Memory B cell (primary cell): ENCODE measurements around the gene KLHL41.
"Not testable (repeated sequence)": the region's sequence is repeated elsewhere in the genome, so short reads cannot be mapped to it uniquely, and the experiment has no call there.

Experiments used
- ATAC-seq: fragments of 150-1000 bp; cut with Tn5 transposase; 2 replicates; pipeline ENCODE4 v1.10.0; 2021; ENCODE audit warnings: low read depth, mild to moderate bottlenecking, moderate library complexity
- DNase-seq, 2 donors: peaks; one replicate each; pipeline ENCODE4 v3.0.0; 2022; ENCODE audit warnings: low spot score in 2 of 2
- H3K27ac Mint-ChIP-seq: one replicate; pipeline ENCODE4 v1.8.0; 2022; ENCODE audit warnings: mild to moderate bottlenecking, moderate library complexity, mixed read lengths
- H3K27me3 Mint-ChIP-seq: one replicate; pipeline ENCODE4 v1.8.0; 2022; ENCODE audit warnings: mixed read lengths
- H3K36me3 Mint-ChIP-seq: one replicate; pipeline ENCODE4 v1.8.0; 2022; ENCODE audit warnings: mild to moderate bottlenecking, mixed read lengths
- H3K4me1 Mint-ChIP-seq: one replicate; pipeline ENCODE4 v1.8.0; 2022; ENCODE audit warnings: mixed read lengths
- H3K4me3 Mint-ChIP-seq: one replicate; pipeline ENCODE4 v1.8.0; 2022; ENCODE audit warnings: mild to moderate bottlenecking, moderate library complexity, mixed read lengths
- H3K9me3 Mint-ChIP-seq: one replicate; pipeline ENCODE4 v1.8.0; 2022; ENCODE audit warnings: mixed read lengths

Gene KLHL41

DNA sequence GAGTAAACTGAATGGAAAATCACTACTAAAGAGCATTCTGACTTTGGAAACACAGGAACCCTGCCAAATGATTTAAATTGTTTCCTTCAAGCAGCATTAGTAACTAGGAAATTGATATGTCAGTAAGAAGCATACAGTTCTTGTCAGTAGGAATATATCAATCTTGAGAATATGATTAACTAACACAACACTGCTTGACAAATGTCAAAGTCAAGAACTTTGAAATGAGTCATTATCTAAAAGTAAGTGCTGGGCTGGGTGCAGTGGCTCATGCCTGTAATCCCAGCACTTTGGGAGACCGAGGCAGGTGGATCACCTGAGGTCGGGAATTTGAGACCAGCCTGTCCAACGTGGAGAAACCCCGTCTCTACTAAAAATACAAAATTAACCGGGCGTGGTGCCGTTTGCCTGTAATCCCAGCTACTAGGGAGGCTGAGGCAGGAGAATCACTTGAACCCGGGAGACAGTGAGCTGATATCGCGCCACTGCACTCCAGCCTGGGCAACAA, 7.0 kb downstream of the KLHL41 start:
- H3K27ac Mint-ChIP-seq, ATAC-seq, H3K36me3 Mint-ChIP-seq, DNase-seq, H3K4me3 Mint-ChIP-seq, H3K27me3 Mint-ChIP-seq, H3K4me1 Mint-ChIP-seq, H3K9me3 Mint-ChIP-seq: not testable (repeated sequence)

DNA sequence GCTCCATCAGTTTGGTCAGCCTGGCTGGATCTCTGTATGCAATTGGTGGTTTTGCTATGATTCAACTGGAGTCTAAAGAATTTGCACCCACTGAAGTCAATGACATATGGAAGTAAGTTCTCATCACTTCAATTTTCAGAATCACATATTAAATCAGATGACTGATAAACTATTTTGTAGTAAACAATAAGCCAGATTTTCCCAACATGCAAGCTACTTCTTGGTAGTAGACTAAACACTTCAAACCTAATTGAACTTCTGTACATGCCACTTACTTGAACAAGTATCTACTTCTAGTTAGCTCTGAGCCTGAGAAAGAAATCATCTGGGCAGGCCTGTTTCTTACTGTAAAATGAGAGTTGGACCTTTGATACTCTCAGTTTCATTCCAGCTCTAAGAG, 11.4 kb downstream of the KLHL41 start:
- no peak overlapping the region for H3K27ac Mint-ChIP-seq
- no peaks in the 10 kb centered on the region for H3K36me3 Mint-ChIP-seq
- DNase-seq (no peak), ATAC-seq (no peak)
- no peaks in the 10 kb centered on the region for H3K9me3 Mint-ChIP-seq
- no peak overlapping the region for H3K4me3 Mint-ChIP-seq
- H3K4me1 Mint-ChIP-seq: no peaks in the 10 kb centered on the region
- no peaks in the 10 kb centered on the region for H3K27me3 Mint-ChIP-seq

DNA sequence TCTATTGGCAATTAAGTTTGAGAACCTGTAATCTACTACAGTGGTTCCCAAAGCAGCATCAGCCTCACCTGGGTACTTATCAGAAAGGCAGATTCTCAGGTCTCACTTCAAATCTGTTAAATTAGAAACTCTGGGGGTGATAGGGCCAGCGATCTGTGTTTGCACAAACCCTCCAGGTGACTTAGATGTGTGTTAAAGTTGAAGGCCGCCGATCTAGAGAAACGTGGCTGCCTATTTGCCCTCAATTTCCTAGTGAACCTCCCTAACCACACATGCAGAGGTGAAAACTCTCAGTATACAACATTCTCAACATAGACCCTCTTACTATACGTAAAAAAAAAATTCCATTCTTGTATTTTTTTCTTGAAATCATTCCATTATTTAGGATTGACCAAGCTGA, 14.2 kb downstream of the KLHL41 start:
- no peaks in the 10 kb centered on the region for H3K9me3 Mint-ChIP-seq

DNA sequence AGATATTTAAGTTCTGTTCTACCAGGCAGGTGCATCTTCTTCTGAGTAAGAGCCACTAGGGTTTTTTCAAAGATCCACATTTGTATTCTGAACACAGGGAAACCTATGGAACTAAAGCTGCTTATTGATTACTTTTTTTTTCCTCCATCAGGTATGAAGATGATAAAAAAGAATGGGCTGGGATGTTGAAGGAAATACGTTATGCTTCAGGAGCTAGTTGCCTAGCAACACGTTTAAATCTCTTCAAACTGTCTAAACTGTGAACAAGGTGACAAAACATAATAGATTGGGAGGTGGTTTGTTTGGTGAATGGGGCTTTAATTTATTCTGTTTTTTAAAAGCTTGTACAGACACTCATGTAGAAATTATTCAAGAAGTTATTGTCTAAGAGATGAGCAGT, 15.9 kb downstream of the KLHL41 start:
- Mint-ChIP-seq H3K27me3 (no peaks in the 10 kb centered on the region), H3K4me3 (no peak overlapping the region), H3K27ac (no peak overlapping the region), H3K36me3 (peaks cover 3% of the 10 kb centered on the region), H3K4me1 (no peaks in the 10 kb centered on the region), H3K9me3 (no peaks in the 10 kb centered on the region)
- ATAC-seq: no peak
- no peak for DNase-seq

More for the DNA sequence above, 14.2 kb downstream of the KLHL41 start:
- no peak overlapping the region for H3K27ac Mint-ChIP-seq
- H3K36me3 Mint-ChIP-seq: no peaks in the 10 kb centered on the region
- no peaks in the 10 kb centered on the region for H3K27me3 Mint-ChIP-seq
- no peaks in the 10 kb centered on the region for H3K4me1 Mint-ChIP-seq
- DNase-seq: no peak
- H3K4me3 Mint-ChIP-seq: no peak overlapping the region
- no peak for ATAC-seq

DNA sequence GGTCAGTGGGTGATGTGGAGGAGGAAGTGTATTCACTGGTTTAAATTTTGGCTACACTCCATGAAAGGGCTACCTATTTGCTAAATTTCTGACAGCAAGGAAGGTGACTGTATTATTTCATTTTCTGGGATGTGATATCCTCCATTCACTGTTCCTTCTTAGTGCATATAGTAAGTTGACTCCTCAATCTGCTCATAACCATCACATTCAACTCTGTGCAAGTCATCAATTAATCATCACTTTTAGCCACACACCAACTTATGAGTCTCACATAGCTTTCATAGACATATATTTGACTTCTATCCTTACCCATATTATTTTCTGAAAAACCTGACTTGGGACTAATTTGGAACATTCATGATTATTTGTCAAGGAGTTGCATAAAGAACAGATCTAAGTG, 16.9 kb downstream of the KLHL41 start:
- H3K9me3 Mint-ChIP-seq: no peaks in the 10 kb centered on the region
- ATAC-seq: no peak
- no peak for DNase-seq
- H3K27ac Mint-ChIP-seq: no peak overlapping the region
- H3K4me3 Mint-ChIP-seq: no peak overlapping the region
- no peaks in the 10 kb centered on the region for H3K4me1 Mint-ChIP-seq
- H3K36me3 Mint-ChIP-seq: peaks cover 3% of the 10 kb centered on the region
- H3K27me3 Mint-ChIP-seq: no peaks in the 10 kb centered on the region

DNA sequence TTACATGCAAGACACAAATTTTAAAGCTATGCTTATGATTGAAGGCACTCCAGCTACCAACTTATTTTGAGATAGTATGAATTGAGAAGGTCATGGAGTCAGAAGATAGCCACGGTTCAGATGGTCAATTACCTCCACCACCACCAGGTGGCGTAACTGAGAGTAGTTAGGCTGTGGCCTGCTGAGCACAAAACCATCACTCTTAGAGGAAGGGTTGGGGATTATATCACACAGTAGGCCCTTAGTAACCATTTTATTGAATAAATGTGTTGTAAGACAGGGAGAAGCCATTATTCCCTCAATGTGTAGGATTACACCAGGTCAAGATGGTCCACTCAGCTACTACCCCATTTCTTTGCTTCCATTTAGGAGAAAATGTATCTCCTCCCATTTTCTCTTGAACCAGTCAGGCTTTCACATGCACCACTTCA, 18.8 kb downstream of the KLHL41 start:
- no peaks in the 10 kb centered on the region for H3K9me3 Mint-ChIP-seq
- peak; percentile 72 to 75 for DNase-seq
- ATAC-seq: peak; percentile 89
- no peaks in the 10 kb centered on the region for H3K27me3 Mint-ChIP-seq
- no peak overlapping the region for H3K27ac Mint-ChIP-seq
- peaks cover 3% of the 10 kb centered on the region for H3K36me3 Mint-ChIP-seq
- no peak overlapping the region for H3K4me3 Mint-ChIP-seq
- no peaks in the 10 kb centered on the region for H3K4me1 Mint-ChIP-seq

DNA sequence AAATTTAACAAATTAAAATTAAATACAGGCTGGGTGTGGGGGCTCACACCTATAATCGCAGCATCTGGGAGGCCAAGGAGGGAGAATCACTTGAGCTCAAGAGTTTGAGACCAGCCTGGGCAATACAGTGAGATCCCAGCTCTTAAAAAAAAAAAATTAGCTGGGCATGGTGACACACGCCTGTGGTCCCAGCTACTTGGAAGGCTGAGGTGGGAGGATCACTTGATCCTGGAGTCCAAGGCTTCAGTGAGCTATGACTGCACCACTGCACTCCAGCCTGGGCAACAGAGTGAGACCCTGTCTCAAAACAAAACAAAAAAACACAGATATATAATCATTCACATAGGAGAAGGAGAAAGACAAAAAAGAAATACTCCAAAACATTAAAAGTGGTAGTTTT, 30.0 kb downstream of the KLHL41 start:
- H3K27ac Mint-ChIP-seq, H3K4me1 Mint-ChIP-seq, H3K27me3 Mint-ChIP-seq, ATAC-seq, H3K4me3 Mint-ChIP-seq, H3K9me3 Mint-ChIP-seq, DNase-seq: not testable (repeated sequence)
- H3K36me3 Mint-ChIP-seq: peaks cover 13% of the 10 kb centered on the region

DNA sequence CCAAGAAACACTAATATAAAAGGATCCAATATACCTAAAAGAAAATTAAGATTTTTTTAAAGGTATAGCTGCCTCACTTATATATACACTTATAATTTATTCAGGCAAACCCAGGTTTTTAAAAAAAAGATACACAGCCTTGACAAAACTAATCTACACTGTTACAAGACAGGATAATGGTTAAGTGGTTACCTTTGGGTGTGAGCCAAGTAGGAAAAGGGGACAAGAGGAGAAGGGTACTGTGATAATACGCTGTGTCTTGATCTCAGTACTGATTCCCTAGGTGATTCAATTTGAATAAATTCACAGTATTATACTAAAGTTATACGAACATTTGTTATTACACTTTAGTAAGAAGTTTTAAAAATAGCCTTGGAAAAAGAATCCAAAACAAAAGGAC, 30.6 kb downstream of the KLHL41 start:
- DNase-seq: no peak
- H3K9me3 Mint-ChIP-seq: no peaks in the 10 kb centered on the region
- peaks cover 13% of the 10 kb centered on the region for H3K36me3 Mint-ChIP-seq

DNA sequence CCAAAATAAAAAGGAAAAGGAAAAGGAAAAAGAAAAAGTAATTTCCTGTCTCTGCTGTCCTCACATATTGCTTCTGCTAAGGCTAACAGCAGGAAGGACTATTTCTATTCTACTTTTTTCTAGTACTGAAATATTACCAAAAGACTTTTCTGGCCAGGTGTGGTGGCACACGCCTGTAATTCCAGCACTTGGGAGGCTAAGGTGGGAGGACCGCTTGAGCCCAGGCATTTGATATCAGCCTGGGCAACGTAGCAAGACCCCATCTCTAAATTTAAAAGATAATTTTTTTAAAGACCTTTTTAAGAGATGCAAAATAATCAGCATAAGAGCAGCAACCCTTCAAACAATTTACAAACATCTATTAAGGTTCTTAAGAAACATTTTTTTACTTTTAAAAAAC, 32.9 kb downstream of the KLHL41 start:
- H3K36me3 Mint-ChIP-seq: peaks cover 13% of the 10 kb centered on the region
- no peak overlapping the region for H3K4me3 Mint-ChIP-seq
- no peak overlapping the region for H3K27ac Mint-ChIP-seq
- DNase-seq (no peak), ATAC-seq (no peak)
- no peaks in the 10 kb centered on the region for H3K27me3 Mint-ChIP-seq
- no peaks in the 10 kb centered on the region for H3K9me3 Mint-ChIP-seq
- H3K4me1 Mint-ChIP-seq: no peaks in the 10 kb centered on the region

More for the DNA sequence above, 30.6 kb downstream of the KLHL41 start:
- Mint-ChIP-seq H3K27me3 (no peaks in the 10 kb centered on the region), H3K4me3 (no peak overlapping the region), H3K27ac (no peak overlapping the region), H3K4me1 (no peaks in the 10 kb centered on the region)
- no peak for ATAC-seq

DNA sequence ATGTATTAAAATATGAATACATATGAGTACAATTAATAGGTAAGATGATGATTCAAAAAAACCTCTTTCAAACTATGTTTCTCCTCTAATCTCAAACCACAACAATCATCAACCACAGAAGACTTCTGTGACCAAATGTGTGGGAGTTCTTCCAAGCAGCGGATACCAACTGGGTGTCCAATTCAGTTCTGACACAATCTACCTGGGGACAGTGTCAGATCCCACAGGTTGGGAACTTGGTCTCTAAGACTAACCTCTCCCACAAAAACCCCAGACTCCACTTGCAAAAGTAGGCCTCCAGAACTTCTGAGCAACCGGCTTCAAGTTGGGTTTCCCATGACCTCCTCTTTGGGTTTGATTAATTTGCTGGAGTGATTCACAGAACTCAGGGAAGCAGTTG, 37.3 kb downstream of the KLHL41 start:
- H3K4me3 Mint-ChIP-seq: no peak overlapping the region
- H3K27me3 Mint-ChIP-seq: no peaks in the 10 kb centered on the region
- ATAC-seq (no peak), DNase-seq (no peak)
- H3K4me1 Mint-ChIP-seq: no peaks in the 10 kb centered on the region
- peaks cover 13% of the 10 kb centered on the region for H3K36me3 Mint-ChIP-seq
- no peaks in the 10 kb centered on the region for H3K9me3 Mint-ChIP-seq
- H3K27ac Mint-ChIP-seq: no peak overlapping the region

DNA sequence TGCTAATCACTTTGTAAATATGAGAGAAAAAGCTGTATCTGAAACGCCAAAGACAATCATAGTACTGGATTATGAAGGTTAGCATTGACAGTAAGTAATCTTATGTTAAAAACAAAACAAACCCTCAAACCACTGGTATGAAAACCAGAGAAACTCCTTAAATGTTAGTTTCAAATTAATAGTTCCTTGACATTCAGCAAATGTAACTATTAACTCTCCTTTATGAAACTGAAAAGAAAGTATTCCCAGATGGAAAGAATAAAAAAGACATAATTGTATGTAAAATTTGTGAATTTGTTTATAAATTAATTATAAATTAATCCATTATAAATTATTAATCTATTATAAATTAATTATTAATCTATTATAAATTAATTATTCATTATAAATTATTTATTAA, 51.9 kb downstream of the KLHL41 start:
- Mint-ChIP-seq H3K4me1 (no peaks in the 10 kb centered on the region), H3K4me3 (no peak overlapping the region), H3K36me3 (peaks cover 10% of the 10 kb centered on the region), H3K27ac (no peak overlapping the region), H3K9me3 (no peaks in the 10 kb centered on the region), H3K27me3 (no peaks in the 10 kb centered on the region)
- ATAC-seq (no peak), DNase-seq (no peak)

DNA sequence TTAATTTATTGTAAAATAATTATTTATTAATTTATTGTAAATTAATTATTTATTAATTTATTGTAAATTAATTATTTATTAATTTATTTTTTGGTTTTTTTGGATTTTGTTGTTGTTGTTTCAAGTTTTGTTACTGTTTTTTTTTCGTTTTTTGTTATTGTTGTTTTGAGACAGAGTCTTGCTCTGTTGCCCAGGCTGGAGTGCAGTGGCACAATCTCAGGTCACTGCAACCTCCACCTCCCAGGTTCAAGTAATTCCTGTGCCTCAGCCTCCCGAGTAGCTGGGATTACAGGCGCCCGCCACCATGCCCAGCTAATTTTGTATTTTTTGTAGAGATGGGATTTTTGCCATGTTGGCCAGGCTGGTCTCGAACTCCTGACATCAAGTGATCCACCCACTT, 52.6 kb downstream of the KLHL41 start:
- not testable (repeated sequence) for H3K36me3 Mint-ChIP-seq, DNase-seq, H3K27ac Mint-ChIP-seq, H3K4me3 Mint-ChIP-seq, H3K4me1 Mint-ChIP-seq, H3K27me3 Mint-ChIP-seq, H3K9me3 Mint-ChIP-seq, ATAC-seq

DNA sequence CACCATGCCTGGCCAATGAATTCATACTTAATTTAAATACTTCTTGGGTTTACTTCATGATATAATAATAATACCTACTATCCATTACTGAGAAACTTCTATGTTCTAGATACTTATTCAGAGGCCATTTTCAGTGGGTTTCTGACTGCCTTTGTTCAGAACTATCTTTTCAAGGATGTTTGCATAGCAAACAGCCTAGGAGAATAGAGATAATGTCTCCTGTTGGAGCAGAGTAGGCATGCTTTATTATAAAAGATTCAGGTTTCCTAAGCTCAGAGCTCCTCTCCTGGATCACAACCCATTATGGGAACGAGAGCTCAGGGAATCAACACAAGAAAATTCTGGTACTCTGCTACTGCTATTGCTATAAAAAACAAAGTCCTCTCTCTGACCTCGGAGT, 53.0 kb downstream of the KLHL41 start:
- no peak for DNase-seq
- H3K27ac Mint-ChIP-seq: no peak overlapping the region
- H3K36me3 Mint-ChIP-seq: peaks cover 10% of the 10 kb centered on the region
- H3K4me3 Mint-ChIP-seq: no peak overlapping the region
- no peaks in the 10 kb centered on the region for H3K9me3 Mint-ChIP-seq
- no peaks in the 10 kb centered on the region for H3K4me1 Mint-ChIP-seq
- no peak for ATAC-seq
- H3K27me3 Mint-ChIP-seq: no peaks in the 10 kb centered on the region

DNA sequence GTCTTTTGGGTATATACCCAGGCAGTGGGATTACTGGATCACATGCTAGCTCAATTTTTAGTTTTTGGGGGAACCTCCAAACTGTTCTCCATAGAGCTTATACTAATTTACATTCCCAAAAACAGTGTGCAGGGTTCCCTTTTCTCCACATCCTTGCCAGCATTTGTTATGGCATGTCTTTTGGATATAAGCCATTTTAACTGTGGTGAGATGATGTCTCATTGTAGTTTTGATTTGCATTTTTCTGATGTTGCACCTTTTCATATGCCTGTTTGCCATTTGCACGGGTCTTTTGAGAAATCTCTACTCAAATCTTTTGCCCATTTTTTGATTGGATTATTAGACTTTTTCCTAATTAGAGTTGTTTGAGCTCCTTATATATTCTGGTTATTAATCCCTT, 56.2 kb downstream of the KLHL41 start:
- H3K4me1 Mint-ChIP-seq: peaks cover 6% of the 10 kb centered on the region
- H3K27me3 Mint-ChIP-seq: no peaks in the 10 kb centered on the region
- H3K4me3 Mint-ChIP-seq: no peak overlapping the region
- no peak for ATAC-seq
- peaks cover 13% of the 10 kb centered on the region for H3K36me3 Mint-ChIP-seq
- DNase-seq: no peak
- no peak overlapping the region for H3K27ac Mint-ChIP-seq
- no peaks in the 10 kb centered on the region for H3K9me3 Mint-ChIP-seq

DNA sequence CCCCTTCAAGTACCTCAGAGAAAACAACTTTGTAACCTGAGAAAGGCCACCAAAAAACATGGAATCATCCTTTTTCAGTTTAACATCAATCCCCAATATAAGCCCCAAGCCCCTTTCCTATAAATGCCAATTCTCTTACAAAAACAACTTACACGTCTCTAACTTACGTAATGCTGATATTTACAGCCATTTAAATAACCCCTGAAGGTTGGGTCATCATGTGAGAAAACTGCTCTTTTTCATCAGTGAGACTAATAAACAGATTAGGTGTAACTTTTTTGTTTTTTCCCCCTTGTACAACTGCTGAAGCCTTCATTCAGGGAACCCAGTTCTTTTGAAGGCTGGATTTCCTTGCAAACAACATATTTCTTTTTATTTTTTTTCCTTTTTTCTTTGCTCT, 60.4 kb downstream of the KLHL41 start:
- Mint-ChIP-seq H3K27me3 (no peaks in the 10 kb centered on the region), H3K36me3 (peaks cover 9% of the 10 kb centered on the region)

More for the DNA sequence above, 60.4 kb downstream of the KLHL41 start:
- no peaks in the 10 kb centered on the region for H3K9me3 Mint-ChIP-seq
- H3K4me1 Mint-ChIP-seq: peaks cover 18% of the 10 kb centered on the region
- ATAC-seq: no peak
- no peak overlapping the region for H3K4me3 Mint-ChIP-seq
- no peak overlapping the region for H3K27ac Mint-ChIP-seq
- no peak for DNase-seq
